Midbrain (tissue), 1 donor: ENCODE data around the gene KLHDC3.
"Not testable (repeated sequence)": the region's sequence is repeated elsewhere in the genome, so short reads cannot be mapped to it uniquely, and the experiment has no call there.

Source experiments
- DNase-seq: peaks from one replicate; lab custom pipeline; 2025; lab: John Stamatoyannopoulos, UW

The KLHDC3 gene

GRCh38 chr6:43029120-43029519, 15.1 kb downstream of the KLHDC3 start:
- no peak for DNase-seq

GRCh38 chr6:43032326-43032725, 18.3 kb downstream of the KLHDC3 start:
- DNase-seq: no peak

GRCh38 chr6:43033496-43034189, 19.6 kb downstream of the KLHDC3 start:
- no peak for DNase-seq

GRCh38 chr6:43034190-43034525, 20.1 kb downstream of the KLHDC3 start:
- DNase-seq: no peak

- no peak for DNase-seq
These were observed 21.6 kb downstream of the KLHDC3 start for GRCh38 chr6:43035495-43036194.

- DNase-seq: no peak
These were observed 22.7 kb downstream of the KLHDC3 start for GRCh38 chr6:43036712-43037111.

- no peak for DNase-seq
These were observed 23.1 kb downstream of the KLHDC3 start for GRCh38 chr6:43037197-43037596.

- DNase-seq: no peak
These were observed 23.7 kb downstream of the KLHDC3 start for GRCh38 chr6:43037706-43038105.

- DNase-seq: no peak
These were observed 24.7 kb downstream of the KLHDC3 start for GRCh38 chr6:43038727-43039126.

- DNase-seq: no peak
These were observed 26.7 kb downstream of the KLHDC3 start for GRCh38 chr6:43040542-43041257.

GRCh38 chr6:43041475-43041874, 27.4 kb downstream of the KLHDC3 start:
- not testable (repeated sequence) for DNase-seq

GRCh38 chr6:43043310-43043709, 29.3 kb downstream of the KLHDC3 start:
- no peak for DNase-seq

- DNase-seq: no peak
These were observed 31.4 kb downstream of the KLHDC3 start for GRCh38 chr6:43045371-43045930.

- no peak for DNase-seq
These were observed 33.9 kb downstream of the KLHDC3 start for GRCh38 chr6:43047998-43048397.

- DNase-seq: no peak
These were observed 36.9 kb downstream of the KLHDC3 start for GRCh38 chr6:43050981-43051380.

GRCh38 chr6:43052225-43052841, 38.3 kb downstream of the KLHDC3 start:
- no peak for DNase-seq

GRCh38 chr6:43052842-43053544, 38.9 kb downstream of the KLHDC3 start:
- no peak for DNase-seq

GRCh38 chr6:43053545-43054205, 39.6 kb downstream of the KLHDC3 start, which contains the start of gene CUL7:
CUL7 (minus strand) TSS chr6:43053851; CDS start chr6:43052788, 1,063 bp downstream.
- peak; percentile 80 for DNase-seq

- no peak for DNase-seq
These were observed 40.3 kb downstream of the KLHDC3 start for GRCh38 chr6:43054206-43054943.

- no peak for DNase-seq
These were observed 41.9 kb downstream of the KLHDC3 start for GRCh38 chr6:43055966-43056365.
